ENCODE data around the gene NGEF.

Gene NGEF

GRCh38 chr2:232977438-232977971 is 35.6 kb downstream of the NGEF start:
- no peak for TF ChIP-seq CTCF (IDR thresholded peaks at IDR 0.05; ENCODE audit: unreplicated experiment in 3 of 3)
- Mint-ChIP-seq H3K4me3 (no peak overlapping the region), H3K27ac (no peak overlapping the region), H3K27me3 (ENCODE audit: low read depth) (peaks cover 15% of the 10 kb centered on the region), H3K9me3 (no peaks in the 10 kb centered on the region), H3K36me3 (ENCODE audit: low read depth) (no peaks in the 10 kb centered on the region), H3K4me1 (peaks cover 19% of the 10 kb centered on the region)

DNA sequence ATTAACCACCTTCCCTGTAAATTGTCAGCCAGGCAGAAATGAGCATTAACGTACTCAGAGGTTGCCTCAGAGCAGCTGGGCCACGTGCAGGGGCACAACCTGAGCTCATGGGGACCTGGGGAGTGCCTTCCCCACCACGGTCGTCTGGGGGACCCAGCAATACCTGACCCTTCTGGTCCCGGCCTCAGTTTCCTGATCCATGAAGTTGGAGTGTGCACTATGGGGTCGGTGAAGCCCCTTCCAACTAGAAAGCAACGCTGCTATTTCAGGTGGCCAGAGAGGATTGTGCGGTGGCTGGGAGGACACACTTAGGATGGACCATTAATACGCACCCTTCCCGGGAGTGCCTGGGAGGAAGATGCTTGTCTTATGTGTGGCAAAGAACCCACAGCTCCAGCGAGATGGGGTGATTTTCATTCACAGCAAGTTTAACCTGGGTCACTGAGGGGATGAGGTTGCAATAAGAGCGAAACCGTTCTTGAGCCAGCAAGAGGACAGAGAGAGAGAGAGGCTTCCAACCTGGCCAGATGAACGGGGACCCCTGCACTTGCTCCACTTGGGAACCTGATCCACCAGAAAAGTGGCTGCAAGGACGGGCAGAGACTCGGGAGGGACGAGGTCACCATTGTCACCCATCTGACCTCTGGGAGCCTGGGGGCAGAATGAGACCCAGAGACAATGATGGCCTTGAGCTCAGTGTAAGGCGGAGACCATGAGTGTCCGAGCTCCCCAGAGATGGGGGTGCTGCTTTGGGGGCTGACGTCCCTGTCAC is 36.2 kb downstream of the NGEF start:
- Mint-ChIP-seq H3K9me3 (no peaks in the 10 kb centered on the region), H3K27ac (no peak overlapping the region), H3K36me3 (ENCODE audit: low read depth) (no peaks in the 10 kb centered on the region), H3K4me1 (peaks cover 19% of the 10 kb centered on the region), H3K27me3 (ENCODE audit: low read depth) (peaks cover 15% of the 10 kb centered on the region), H3K4me3 (no peak overlapping the region)
- TF ChIP-seq CTCF (IDR thresholded peaks at IDR 0.05; ENCODE audit: unreplicated experiment in 3 of 3) = no peak

DNA sequence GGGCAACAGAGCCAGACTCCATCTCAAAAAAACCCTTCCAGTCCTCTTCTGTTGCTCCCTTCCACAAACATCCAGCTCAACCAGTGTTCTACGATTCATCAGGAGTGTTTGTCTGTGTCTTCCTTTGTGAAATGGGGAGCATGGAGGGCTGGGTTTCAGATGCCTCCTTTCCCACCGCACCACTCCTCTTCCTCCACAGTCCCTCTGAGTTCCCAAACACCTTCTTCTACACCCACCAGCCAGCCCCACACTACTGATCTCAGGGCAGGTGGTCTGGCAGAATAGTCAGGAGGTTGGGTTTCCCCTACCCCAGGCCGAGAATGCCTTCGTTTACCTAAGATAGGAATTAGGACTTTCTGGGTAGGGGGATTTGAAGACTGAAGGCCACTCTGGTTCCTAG is 36.9 kb downstream of the NGEF start:
- no peaks in the 10 kb centered on the region for H3K36me3 Mint-ChIP-seq (ENCODE audit: low read depth)
- no peak overlapping the region for H3K27ac Mint-ChIP-seq
- H3K27me3 Mint-ChIP-seq (ENCODE audit: low read depth) = peaks cover 15% of the 10 kb centered on the region
- no peak overlapping the region for H3K4me3 Mint-ChIP-seq
- peaks cover 19% of the 10 kb centered on the region for H3K4me1 Mint-ChIP-seq
- no peaks in the 10 kb centered on the region for H3K9me3 Mint-ChIP-seq
- no peak for TF ChIP-seq CTCF (IDR thresholded peaks at IDR 0.05; ENCODE audit: unreplicated experiment in 3 of 3)

DNA sequence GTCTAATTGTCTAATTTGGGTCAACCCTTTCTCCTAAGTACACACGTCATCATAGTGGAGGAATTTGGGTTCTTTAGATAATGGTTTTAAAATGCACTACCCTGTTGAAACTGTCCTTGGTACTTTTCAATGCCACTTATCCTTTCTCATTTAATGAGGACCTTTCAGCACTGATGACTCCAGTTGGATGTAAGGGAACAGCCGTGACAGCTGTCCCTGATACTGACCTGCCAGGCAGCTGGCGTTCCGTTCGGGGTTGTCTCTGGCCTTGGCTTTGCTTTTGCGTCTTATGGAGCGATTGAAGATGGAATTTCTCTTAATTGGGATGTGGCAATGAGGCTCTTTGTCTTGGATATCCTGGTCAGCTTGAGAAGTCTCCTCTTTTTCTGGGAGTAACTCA is 38.7 kb downstream of the NGEF start:
- H3K4me3 Mint-ChIP-seq = peak overlapping the region in 1 of 3 experiments; percentile 26
- no peaks in the 10 kb centered on the region for H3K9me3 Mint-ChIP-seq
- H3K36me3 Mint-ChIP-seq (ENCODE audit: low read depth) = no peaks in the 10 kb centered on the region
- no peak for TF ChIP-seq CTCF (IDR thresholded peaks at IDR 0.05; ENCODE audit: unreplicated experiment in 3 of 3)
- H3K27me3 Mint-ChIP-seq (ENCODE audit: low read depth) = peaks cover 9% of the 10 kb centered on the region
- no peak overlapping the region for H3K27ac Mint-ChIP-seq
- peaks cover 13% of the 10 kb centered on the region for H3K4me1 Mint-ChIP-seq

DNA sequence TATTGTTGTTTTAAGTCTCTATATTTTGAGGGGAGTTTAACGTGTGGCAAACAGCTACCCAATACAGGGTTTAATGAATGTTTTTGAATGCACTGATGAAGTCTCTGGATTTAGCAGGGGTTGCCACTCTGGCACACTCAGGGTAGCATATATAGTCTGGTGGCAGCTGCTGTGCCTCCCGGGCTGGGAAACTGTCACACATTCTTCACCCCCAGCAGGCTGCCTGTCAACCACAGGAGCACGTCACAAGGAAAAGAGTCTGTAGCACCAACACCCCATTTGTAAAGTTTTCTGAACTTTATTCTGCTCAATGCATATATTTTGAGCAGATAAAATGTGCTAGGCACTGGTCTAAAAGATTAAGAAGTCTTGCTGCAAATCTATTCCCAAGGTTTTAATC is 39.3 kb downstream of the NGEF start:
- Mint-ChIP-seq H3K9me3 (no peaks in the 10 kb centered on the region), H3K27me3 (ENCODE audit: low read depth) (peaks cover 9% of the 10 kb centered on the region), H3K36me3 (ENCODE audit: low read depth) (no peaks in the 10 kb centered on the region), H3K4me3 (no peak overlapping the region), H3K27ac (no peak overlapping the region), H3K4me1 (peaks cover 13% of the 10 kb centered on the region)
- no peak for TF ChIP-seq CTCF (IDR thresholded peaks at IDR 0.05; ENCODE audit: unreplicated experiment in 3 of 3)

Measured in nephron (organoid).